GM19455 (cell line): Measurements from ENCODE around the gene LRRC74B.

ENCODE experiments used
- ATAC-seq: cut with Tn5 transposase; IDR thresholded peaks from one replicate; pipeline ENCODE4 v1.9.1; 2021; ENCODE audit not compliant: unreplicated experiment

The LRRC74B gene

GRCh38 chr22:21014202-21014725 is 31.5 kb upstream of the LRRC74B start:
- peak; percentile 89 for ATAC-seq

GRCh38 chr22:21014726-21015465 is 30.9 kb upstream of the LRRC74B start, which contains the start of gene P2RX6:
TSS of gene P2RX6 (plus strand) at chr22:21015165. CDS start at chr22:21015175, 10 bp downstream.
- ATAC-seq = no peak

- ATAC-seq = no peak
Measured at GRCh38 chr22:21015466-21016006, 30.2 kb upstream of the LRRC74B start.

GRCh38 chr22:21016644-21017420 is 28.9 kb upstream of the LRRC74B start:
- no peak for ATAC-seq

GRCh38 chr22:21018314-21018713 is 27.4 kb upstream of the LRRC74B start:
- no peak for ATAC-seq

GRCh38 chr22:21020802-21021429 is 24.8 kb upstream of the LRRC74B start:
- no peak for ATAC-seq

GRCh38 chr22:21022507-21022906 is 23.2 kb upstream of the LRRC74B start:
- ATAC-seq = no peak

DNA sequence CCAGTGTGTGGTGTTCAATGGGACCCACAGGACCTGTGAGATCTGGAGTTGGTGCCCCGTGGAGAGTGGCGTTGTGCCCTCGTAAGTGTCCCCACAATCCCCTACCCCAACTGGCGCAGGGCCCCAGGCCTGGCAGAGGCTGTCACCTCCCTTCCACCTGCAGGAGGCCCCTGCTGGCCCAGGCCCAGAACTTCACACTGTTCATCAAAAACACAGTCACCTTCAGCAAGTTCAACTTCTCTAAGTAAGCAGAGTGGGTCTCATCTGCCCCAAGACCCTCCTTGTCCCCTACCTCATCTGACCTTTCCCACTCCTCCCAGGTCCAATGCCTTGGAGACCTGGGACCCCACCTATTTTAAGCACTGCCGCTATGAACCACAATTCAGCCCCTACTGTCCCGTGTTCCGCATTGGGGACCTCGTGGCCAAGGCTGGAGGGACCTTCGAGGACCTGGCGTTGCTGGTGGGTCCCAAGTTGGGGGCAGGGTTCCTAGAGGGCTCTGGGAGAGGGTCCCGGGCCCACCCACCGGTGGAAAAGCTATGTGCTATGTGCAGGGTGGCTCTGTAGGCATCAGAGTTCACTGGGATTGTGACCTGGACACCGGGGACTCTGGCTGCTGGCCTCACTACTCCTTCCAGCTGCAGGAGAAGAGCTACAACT is 22.7 kb upstream of the LRRC74B start:
- no peak for ATAC-seq

GRCh38 chr22:21025266-21025665 is 20.5 kb upstream of the LRRC74B start:
- no peak for ATAC-seq

- ATAC-seq = no peak
Measured at GRCh38 chr22:21025763-21026755, 19.7 kb upstream of the LRRC74B start.

DNA sequence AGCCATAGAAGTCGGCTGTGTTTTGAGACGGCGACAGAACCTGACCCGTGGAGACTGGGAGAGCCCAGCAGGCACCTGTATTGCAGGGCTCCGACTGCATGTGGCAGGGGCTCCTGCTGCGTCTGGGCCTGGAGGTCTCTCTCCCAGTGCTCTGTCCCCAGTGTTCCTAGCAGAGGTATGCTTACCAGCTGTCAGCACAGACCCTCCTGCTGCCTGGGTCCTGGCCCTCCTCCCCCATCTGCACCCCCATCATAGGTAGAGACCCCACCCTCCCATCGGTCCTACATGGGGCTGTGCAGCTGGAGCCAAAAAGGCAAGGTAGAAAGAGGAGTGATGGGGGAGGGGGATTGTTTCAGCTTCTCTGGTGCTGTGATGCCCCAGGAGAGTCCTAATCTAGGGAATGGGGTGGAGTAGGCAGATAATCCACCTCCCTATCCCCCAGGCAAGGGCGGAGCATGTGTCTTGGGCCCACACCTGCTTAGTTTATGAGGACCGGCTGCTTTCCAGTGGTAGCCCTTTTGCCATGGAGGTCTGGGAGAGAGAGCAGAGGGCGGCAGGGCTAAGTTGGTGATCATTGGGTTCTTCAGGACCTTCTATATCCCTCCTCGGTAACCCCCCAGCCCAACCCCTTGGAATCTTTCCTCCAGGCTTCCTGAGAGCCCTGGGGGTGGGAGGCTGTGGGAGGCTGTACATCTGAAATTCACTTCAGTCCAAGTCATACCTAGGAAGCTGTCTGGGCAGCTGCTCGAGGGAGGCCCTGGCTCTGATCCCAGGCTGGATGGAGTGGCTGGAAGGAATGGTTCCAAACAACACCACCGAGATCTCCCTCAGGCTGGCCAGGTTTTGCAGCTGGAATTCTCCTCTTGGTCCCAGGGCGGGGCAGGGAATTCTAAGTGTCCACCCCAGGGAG is 18.7 kb upstream of the LRRC74B start:
- ATAC-seq = no peak

DNA sequence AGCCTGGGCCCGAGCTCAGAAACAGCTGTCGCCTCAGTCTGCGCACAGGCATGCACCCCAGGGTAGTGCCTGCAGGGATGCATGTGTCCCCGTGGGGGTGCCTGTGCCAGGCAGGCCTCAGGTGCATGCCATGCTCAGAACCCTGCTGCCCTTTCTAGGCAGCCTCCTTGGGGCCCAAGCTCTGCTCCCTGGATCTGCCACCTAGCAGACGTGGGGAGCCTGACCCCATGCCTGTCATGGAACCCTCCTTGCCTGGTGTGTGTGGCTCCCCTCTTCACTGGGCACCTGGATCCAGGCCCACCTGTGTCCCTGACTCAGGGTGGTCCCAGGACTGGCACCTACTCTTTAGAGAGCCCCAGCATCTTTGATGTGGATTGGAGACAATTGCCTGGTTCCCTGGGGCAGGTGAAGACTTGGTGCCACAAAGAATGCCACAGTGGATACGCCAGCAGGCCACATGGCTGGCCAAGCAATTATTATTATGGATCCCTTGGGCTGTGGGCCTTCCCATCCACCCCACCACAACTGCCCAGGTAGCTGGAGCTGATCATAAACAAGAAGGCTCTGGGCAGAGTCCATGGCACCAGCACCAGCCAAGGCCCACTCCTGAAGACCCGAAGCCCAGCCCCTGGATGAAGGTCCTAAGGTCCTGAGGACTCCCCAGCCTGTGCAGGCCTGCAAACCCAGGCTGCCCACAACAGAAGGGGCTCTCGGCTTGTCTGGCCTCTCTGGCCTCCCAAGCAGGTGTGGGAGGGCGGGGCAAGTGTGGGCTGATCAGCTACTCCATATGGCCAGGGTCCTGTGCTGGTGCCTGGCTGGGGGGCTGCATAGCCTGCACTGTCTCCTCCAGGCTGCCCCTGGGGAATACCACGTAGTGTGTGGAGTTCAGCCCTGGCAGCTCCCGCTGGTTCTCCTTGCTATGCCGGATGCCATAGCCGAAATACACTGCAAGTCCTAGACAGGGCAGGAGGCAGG is 17.2 kb upstream of the LRRC74B start:
- no peak for ATAC-seq

DNA sequence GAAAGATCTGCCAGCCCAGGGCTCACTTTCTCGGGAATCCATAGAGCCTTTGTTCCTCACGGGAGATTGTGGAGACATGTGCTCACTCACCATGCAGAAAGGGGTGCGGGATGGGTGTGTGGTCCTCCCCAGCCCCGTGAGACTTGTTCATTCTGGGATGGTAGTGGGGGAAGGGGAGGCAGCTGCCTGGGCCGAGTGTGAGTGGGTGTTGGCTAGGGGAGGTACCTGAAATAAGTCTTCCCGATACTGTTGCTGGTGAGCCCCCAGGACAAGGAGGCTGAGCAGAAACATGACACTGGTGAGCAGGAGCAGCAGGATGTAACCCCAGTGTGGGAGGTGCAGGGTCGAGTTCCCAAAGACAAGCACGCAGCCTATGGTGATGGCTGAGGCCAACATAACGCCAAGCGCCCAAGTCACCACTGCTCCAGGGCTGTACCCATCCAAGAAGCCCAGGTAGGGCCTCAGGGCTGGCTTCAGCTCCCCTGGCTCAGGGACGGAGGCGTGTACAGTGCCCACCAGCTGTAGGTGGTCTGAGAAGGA is 16.2 kb upstream of the LRRC74B start:
- ATAC-seq = no peak

DNA sequence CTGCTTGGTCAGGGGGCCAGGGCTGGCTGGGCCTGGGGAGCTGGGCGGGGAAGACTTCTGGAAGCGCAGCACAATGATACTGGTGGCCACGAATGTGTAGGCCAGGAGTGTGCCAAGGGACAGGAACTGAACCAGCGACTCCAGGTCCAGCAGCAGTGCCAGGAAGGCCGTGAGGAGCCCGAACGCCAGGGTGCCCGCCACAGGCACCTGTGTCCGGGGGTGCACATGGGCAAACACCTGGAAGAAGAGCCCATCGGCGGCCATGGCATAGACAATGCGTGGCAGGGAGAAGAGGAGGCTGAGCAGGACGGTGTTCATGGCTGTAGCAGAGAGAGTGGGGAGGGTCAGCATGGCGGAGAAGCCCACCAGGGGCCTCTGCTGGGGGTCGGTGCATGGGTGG is 15.7 kb upstream of the LRRC74B start:
- no peak for ATAC-seq

DNA sequence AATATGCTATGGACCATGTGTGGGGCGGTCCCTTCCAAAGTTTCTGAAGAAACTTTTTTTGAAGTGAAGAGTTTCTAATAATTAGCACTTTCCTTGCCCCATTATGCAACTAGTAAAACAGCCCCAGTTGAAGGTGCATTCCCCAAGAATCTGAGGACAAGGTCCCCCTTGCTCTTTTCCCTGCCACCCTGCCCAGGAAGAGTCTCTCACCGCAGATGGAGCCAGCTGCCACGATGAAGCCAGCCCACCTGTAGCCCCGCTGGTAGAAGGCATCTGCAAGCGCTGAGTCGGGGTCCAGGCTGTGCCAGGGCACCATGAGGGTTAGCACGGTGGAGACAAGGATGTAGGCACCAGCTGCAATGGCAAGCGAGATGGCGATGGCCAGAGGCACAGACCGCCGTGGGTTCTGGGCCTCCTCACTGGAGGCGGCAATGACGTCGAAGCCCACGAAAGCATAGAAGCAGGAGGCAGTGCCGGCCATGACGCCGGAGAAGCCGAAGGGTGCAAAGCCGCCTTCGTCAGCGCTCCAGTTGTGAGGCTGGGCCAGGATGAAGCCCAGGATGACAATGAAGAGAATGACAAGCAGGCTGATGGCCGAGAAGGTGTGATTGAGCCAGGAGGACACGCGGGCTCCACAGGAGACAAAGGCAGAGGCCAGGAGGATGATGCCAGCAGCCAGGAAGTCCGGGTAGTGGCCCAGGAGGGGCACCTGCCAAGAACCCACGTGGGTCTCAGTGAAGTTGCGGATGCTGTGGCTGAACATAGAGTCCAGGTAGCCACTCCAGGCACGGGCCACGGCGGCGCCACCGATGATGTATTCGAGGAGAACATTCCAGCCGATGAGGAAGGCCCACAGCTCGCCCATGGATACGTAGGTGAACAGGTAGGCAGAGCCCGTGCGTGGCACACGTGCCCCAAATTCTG is 14.9 kb upstream of the LRRC74B start:
- ATAC-seq = no peak

DNA sequence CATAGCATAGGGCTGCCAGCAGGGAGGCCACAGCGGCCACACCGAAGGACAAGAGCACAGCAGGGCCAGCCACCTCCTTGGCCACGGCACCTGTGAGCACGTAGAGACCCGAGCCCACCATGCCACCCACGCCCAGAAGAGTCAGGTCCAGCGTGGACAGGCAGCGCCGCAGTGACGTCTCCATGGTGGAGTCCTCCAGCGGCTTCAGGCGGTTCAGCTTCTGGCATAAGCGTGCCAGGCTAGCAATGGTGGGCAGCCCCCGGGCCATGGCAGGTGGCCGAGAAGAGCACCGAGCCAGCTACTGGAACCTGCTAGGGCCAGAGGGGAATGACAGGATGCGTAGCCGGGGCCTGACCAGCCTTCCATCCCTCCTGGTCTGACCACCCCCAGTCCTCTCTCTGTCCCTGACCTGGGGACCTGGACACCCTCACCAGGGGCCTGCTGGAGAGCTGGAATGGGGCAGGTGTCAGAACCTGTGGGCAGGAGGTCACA is 14.2 kb upstream of the LRRC74B start:
- ATAC-seq = no peak
